ENCODE results near the gene EXOSC3.
"Not testable (repeated sequence)": the region's sequence is repeated elsewhere in the genome, so short reads cannot be mapped to it uniquely, and the experiment has no call there.

The EXOSC3 gene

DNA sequence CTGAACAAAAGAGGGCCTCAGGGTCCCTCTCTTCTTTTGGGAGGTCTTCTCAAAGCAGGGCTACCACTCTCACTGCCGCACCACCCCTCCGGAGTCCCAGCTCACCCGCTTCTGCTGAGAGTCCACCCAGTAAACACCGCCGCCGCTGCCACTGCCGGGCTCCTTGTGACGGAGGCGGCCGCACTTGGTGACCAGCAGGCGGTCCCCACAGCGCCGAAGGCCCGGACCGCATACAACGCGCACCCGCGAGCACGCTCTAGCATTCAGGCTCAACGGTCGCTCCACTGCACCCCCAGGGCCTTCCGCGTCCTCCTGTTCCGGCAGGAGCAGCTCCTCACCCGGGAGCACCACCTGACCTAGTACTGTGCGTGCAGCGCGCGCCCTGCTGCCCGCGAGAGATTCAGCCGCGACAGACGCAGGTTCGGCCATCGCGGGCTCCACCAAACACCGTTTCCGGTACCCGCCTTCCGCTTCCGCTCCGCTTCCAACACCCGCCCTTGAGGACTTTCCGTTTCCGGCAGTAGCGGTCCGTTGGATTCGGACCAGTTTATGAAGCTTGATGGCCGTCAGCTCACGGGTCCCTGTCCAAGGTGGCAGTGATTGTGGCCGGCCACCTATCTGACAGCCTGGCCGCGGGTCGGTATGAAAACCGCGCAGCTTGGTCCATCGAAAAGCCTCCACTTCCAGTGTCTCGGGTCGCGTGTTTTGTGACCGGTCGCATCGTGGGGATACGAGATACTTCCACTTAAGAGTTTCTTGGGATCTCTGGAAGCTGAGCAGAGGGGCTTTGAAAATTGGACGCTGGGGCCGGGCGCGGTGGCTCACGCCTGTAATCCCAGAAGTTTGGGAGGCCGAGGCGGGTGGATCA is at the start of gene EXOSC3:
EXOSC3 (minus strand) TSS at position 449 of the 868 bp plus-strand sequence; CDS start at position 429, 20 bp downstream.
- DNase-seq (ENCODE audit: low spot score), result peak; percentile 98

DNA sequence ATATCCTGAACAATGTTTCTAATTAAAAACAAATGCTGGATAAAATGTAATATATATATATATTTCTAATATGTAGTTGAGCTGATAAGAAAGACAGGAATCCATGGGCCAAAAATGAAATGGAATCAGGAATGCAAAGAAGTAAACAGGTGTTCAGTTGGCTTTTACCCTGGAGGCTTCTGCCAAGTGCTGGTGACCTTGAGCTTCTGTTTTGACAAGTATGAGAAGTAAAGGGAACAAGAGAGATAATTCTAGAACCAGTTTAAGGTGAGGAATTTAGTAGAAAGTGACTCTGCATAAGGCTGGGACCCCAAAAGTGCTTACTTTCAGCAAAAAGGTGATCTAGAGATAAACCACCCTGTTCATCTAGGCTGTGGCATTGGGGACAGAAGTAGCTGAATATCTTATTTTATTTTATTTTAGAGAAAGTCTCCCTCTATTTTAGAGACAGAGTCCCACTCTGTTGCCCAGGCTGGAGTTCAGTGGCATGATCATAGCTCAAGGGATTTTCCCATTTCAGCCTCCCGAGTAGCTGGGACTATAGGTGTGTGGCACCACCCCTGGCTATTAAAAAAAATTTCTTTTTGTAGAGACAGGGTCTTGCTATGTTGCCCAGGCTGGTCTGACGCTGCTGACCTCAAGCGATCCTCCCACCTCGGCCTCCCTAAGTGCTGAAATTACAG is 42.8 kb upstream of the EXOSC3 start:
- DNase-seq (ENCODE audit: low spot score), result no peak

DNA sequence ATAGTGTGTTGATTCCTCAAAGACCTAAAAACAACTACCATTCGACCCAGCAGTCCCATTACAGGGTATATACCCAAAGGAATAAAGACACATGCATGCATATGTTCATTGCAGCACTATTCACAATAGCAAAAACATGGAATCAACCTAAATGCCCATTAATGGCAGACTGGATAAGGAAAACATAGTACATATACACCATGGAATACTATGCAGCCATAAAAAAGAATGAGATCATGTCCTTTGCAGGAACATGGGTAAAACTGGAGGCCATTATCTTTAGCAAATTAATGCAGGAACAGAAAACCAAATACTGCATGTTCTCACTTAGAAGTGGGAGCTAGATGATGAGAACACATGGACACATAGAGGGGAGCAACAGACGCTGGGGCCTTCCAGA is 40.3 kb upstream of the EXOSC3 start:
- DNase-seq (ENCODE audit: low spot score), result not testable (repeated sequence)

DNA sequence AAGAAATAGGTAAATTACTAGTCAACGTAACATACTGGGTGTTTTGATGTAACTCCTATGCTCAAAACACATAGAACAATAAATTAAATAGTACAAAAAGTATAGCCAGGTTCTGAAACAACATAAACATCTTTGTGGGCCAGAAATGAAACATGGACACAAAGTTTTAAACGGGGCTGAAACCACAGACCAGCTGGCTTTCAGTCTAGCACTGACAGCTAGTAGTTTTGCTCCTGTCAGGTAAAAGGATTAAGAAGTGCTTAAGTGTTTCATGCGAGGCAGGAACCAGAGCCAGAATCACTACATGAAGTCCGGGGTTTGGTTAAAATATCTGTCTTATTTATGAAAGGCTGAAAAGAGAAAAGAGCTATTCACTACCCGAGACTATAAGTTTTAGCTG is 35.3 kb upstream of the EXOSC3 start:
- DNase-seq (ENCODE audit: low spot score), result no peak

DNA sequence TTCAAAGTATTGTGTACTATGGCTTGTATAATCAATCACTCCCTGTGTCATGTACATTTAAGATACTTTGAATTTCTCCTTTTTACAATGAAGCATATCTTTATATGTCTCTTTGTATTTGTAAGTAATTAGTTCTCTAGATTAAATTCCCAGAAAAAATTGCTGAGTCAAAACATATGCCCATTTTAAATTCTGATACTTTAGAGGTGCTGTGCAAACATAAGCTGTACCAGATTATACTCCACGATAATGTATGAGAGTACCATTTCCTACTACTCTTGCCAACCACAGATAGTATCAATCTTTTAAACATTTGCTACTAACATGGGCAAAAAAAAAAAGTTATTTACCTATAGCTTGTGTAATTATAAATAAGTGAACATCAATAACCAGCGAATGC is 34.0 kb upstream of the EXOSC3 start:
- no peak for DNase-seq (ENCODE audit: low spot score)

DNA sequence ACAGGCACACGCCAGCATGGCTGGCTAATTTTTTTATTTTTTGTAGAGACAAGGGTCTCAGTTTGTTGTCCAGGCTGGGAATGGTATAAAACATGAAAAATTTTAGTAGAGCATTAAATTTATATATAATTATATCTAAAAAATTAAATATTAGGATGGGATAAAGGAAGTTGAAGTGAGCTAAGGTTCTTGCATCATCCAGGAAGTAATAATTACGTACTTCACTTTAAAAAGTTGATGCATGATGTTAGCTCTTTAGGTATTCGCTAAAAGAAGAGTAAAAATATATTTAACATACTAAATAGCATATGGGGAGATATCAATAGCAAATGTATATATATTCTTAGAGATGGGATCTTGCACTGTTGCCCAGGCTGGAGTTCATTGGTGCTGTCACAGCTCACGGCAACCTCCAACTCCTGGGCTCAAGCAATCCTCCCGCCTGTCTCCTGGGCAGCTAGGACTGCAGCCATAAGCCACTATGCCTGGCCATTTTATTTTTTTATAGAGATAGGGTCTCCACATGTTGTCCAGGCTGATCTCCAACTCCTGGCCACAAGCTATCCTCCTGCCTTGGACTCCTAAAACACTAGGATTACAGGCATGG is 28.0 kb upstream of the EXOSC3 start:
- no peak for DNase-seq (ENCODE audit: low spot score)

DNA sequence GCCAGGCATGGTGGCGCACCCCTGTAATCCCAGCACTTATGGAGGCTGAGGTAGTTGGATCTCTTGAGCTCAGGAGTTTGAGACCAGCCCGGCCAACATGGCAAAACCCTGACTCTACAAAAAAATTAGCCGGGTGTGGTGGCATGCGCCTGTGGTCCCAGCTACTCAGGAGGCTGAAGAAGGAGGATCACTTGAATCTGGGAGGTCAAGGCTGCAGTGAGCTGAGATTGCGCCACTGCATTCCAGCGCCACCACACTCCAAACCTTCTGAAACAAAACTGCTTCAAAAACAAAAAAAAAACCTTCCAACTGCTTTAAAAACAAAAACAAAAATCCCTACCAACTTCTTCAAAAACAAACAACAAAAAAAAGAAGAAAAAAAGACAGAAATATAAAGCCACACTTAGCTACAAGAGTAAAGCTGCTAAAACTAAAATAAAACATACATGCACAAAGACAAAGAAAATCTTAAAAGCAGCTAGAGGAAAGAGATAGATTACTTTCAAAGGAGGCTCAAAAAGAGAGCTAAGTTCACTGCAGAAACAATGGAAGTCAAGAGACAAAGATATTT is 27.1 kb upstream of the EXOSC3 start:
- no peak for DNase-seq (ENCODE audit: low spot score)

DNA sequence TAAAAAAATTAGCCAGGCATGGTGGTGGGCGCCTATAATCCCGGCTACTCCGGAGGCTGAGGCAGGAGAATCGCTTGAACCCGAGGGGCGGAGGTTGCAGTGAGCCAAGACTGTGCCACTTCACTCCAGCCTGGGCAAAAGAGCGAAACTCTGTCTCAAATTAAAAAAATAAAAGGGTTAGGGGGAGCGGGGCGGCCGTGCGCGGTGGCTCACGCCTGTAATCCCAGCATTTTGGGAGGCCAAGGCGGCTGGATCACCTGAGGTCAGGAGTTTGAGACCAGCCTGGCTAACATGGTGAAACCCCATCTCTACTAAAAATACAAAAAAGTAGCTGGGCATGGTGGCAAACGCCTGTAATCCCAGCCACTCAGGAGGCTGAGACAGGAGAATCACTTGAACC is 24.8 kb upstream of the EXOSC3 start:
- not testable (repeated sequence) for DNase-seq (ENCODE audit: low spot score)

DNA sequence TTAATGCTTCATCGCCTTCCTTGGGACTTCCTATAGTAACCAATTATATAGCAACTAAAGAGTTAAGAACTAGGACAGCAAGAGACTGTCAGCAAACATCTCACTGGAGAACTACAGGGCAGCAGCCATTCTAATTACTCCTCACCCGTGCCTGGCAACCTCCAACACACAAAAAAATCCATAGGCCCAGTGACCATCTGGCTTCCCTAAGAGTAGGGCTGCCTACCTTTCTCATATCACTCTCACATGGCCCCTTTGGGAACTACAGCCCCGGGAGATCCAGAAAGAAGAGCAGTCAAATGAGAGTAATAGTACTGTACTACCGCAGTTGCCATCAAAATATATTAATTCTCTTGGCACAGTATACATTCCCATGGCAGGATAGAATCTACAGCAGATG is 21.4 kb upstream of the EXOSC3 start:
- DNase-seq (ENCODE audit: low spot score), result no peak

DNA sequence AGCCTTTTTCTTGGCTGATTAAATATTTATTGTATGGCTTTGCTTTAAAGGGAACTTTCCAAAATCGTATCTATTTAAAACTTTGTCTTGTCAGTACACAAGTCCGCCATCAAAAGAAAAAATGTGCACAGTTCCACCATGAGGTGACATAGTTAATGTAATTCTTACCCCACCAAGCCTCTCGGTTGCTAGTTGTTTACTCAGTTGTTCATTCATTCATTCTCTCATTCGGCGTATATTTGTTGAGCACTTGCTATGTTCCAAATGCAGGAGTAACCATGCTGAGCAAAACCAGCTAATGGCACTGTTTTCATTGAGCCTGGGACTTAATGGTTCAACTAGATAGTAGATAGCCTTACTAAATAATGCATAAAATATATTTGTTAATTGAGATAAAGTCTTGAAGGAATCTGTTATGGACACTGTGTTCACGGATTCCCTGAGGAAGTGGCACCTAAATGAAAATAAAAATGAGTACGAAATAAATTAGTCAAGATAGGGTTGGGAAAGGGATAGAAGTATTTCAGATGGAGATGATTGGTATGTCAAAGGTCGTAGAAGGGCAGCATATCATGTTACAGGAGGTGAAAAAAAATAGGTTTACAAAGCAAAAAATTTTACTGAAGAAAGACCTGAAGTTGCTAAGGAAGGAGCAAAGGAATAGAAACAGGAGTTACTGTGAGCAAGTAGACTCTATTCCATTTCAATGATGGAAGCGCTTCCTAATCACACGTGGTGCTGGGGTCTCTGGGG is 17.3 kb upstream of the EXOSC3 start:
- DNase-seq (ENCODE audit: low spot score), result no peak

DNA sequence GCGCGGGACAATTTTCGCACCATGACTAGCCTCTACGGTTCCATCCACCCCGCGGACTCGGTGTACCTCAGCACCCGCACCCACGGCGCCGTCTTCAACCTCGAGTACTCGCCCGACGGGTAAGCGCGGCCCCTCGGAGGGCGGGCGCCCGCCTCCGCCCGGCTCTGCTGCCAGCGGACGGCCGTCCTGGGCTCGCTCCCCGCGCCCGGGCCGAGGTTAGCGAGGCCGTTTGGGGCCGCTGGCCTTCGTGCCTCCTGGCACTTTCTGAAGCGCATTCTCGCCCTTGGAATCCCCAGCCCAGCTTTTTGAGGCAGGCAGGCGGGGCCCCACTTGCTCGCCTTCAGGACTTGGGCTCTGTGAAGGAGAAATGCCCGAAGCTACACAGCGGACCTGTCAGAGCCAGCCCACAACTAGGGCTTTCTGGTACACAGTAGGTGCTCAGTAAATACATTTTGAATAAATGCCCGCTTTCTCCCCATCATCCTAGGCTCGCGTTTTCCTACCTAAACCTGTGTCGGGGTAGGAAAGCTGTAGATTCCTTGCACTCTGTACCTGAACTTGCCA is 16.5 kb upstream of the EXOSC3 start:
- DNase-seq (ENCODE audit: low spot score), result no peak

DNA sequence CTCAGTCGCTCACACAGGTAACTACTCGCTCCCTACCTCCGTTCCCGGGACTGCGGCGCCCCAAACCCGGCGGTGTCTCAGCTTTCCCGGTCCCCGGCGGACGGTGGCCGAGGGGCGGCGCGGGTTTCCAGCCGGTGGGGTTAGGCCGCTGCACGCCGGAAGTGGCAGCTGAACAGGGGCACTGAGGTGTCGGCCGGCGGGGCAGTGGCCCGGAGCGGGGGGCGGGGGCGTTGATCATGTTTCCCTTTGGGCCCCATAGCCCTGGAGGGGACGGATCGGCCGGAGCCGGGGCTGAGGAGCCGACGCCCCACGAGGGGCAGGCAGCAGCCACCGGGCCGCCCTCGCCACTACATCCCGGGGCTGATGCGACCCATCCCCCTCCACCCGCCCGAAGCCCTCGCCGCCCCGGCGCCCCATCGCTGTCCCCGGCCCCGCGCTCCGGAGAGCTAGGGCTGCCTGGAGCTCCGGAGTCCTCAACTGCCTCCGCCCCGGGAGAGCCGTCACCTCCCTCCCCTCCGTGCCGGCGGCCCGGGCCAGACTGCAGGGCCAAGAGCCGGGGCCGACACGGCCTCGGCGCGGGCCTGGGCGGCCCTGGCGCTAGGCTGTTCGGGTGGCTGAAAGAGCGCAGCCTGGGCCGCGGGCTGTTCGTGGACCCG is 15.9 kb upstream of the EXOSC3 start, which contains the start of gene DCAF10:
DCAF10 (plus strand) TSS at position 167 of the 656 bp plus-strand sequence; CDS start at position 237, 70 bp downstream.
- DNase-seq (ENCODE audit: low spot score), result peak; percentile 53

DNA sequence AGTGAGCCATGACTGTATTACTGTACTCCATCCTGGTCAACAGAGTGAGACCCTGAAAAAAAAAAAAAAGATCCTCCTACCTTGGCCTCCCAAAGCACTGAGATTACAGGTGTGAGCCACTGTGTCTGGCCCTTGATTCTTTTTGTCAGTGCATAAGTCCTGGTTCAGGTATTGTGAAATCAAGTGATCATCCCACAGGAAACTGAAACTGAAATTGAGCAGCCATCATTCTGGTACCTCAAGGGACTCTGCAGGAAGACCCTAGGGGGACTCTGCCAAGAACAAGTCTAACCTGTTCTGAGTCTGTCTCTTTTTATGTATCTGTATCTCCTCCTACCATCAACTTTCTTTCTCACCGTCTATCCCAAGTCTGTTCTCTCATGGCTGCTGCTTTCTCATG is 13.8 kb upstream of the EXOSC3 start:
- DNase-seq (ENCODE audit: low spot score), result no peak

DNA sequence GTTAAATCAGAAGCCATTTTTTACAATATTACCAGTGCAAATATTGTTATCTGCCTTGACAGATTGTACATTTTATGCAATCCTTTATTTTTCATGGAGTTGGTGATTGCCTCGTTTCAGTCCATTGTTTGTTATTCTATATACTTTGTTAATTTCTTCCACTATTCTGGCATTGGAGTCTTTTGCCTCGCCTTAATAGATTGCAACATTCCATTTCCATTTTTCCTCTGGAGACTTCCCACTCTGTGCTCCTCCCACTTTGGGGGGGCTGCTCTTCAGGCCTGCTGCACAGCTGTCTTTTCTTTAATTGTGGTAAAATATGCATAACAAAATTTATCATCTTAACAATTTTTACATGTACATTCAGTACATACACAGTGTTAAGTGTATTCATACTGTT is 11.4 kb upstream of the EXOSC3 start:
- no peak for DNase-seq (ENCODE audit: low spot score)

DNA sequence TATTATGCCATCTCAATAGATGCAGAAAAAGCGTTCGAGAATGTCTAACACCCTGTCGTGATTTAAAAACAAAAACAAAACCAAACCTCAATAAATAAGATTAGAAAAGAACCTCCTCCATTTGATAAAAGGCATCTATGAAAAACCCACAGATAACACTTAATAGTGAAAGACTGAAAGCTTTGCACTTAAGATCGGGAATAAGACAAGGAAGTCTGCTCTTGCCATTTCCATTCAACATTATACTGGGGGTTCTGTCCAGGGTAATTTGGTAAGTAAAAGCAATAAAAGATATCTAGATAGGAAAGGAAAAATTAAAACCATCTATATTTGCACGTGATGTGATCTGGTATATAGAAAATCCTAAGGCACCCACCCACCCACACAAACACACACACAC is 7.3 kb upstream of the EXOSC3 start:
- DNase-seq (ENCODE audit: low spot score), result no peak

DNA sequence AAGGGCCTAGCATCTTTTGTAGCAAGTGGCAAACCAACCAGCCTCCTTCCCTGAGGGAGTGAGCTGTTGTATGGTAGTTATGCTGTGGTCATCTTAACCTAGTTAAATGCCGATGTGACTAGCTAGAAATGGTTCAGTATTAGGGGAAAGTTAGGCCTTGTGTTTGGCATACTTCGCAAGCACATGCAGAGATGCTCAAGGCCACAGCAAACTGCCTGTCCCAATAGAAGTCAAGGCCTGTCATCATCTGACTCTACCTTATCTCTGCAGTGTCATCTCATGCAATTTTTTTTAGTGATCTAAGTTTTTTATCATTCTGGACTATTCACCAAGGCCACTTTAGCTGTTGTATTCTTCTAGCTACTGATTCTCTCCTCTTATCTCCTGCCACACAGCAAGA is 5.2 kb upstream of the EXOSC3 start:
- no peak for DNase-seq (ENCODE audit: low spot score)

DNA sequence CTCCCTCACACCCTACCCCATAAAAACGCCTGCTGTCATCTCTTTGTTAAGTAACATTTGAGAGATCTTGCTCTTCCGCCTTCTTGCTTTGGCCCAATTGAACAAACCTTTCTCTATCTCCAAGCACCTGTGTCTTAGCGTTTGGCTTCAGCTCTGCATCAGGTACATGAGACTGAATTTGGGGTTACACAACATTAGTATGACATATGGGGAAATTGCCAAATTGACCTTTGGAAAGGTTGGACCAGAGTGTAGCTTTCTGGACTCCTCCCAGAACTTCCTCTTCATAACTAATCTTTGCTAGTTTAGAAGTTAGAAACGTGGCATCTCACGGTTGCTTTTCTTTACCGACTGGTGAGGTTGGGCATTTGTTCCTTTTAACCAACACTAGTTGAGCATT is 3.5 kb upstream of the EXOSC3 start:
- DNase-seq (ENCODE audit: low spot score), result no peak

DNA sequence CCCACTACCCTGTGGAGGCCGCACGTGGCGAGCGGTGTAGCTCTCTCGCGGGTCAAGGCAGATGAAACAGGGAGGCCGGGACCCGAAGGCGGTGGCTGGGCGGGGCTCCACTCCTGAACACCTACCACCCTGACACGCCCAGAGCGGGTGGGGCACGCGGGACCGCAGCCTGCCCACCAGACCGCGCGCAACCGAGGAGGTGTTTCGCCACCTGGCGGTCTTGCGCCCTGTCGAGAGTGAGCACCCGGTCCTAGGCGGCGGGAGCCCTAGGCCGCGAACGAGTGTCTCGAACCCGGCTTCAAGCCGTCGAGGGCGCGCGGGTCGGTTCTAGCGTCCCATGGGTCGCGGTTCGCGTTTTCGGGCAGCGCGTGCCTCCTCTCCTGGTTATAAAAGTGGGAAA is 2.2 kb upstream of the EXOSC3 start:
- DNase-seq (ENCODE audit: low spot score), result no peak

DNA sequence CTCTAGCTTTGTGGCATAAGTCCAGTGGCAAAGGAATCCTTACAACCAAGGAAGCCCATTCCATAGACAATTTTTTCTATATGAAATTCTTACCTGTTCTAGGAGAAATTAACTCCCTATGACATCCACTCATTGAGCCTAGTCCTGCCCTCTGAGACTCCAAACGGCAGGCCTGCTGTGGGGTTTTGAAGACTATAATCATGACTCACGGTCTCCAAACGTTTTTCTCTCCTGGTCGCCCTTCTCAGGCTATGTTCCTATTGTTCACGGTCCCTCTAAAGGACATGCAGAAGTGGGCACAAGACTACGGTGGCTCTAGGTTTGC is 611 bp downstream of the EXOSC3 start:
- DNase-seq (ENCODE audit: low spot score), result no peak

DNA sequence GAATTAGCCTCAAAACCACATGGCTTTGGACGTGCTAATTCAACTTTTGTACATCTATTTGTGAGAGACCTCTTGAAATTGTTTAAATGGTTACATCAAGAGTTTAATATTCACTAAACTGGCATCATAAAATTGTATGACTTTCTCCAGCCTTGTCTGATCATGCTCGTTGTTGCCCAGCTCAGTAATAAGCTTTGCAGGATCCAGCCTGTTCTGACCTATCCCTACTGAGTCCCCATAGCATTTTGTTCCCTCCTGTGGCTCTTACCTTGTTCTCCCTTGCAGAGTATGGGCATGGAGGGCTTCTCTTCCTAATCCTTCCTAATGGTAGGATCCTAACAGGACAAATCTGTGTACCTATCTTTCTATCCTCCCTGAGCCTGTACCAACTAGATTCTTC is 6.3 kb downstream of the EXOSC3 start:
- DNase-seq (ENCODE audit: low spot score), result no peak

DNA sequence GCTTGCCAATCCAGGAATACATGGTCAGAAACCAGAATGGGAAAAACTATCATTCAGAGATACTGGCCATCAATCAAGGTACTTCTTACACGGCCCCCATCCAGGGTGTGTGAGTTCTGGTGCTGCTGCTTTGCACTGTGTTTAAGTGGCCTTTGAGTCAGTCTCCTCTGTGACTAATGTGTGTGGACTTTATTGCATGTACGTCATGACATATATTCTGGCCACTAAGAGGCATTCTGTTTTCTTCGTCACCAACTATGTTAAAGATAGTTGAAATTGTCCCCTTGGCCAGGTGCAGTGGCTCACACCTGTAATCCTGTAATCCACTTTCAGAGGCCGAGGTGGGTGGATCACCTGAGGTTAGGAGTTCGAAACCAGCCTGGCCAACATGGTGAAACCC is 8.5 kb downstream of the EXOSC3 start:
- DNase-seq (ENCODE audit: low spot score), result no peak
